Adrenal gland (tissue), 5 donors: ENCODE measurements around the gene CTTN.

ENCODE experiments used
- POLR2A ChIP-seq, 2 donors: fragments of 450-650 bp; IDR thresholded peaks; one replicate each; pipeline ENCODE4 v1.6.1; 2017; ENCODE audit warnings: antibody characterized with exemption in 2 of 2, mild to moderate bottlenecking in 2 of 2, moderate library complexity in 1 of 2
- TF ChIP-seq, protein P1 (sequence below), 6 experiments: fragments of 450-650 bp in 4 of 6; fragments of 200-600 bp in 2 of 6; sonication (generic) in 1 of 6; IDR thresholded peaks; 1 replicate in 5 of 6; 2 replicates in 1 of 6; pipeline versions ENCODE4 v1.5.1 to v1.8.0; 2016 to 2021; ENCODE audit warnings: antibody characterized with exemption in 6 of 6, mild to moderate bottlenecking in 2 of 6, moderate library complexity in 1 of 6
- donor health status: DM: no; HTN: no; CAD: no.

DNA sequence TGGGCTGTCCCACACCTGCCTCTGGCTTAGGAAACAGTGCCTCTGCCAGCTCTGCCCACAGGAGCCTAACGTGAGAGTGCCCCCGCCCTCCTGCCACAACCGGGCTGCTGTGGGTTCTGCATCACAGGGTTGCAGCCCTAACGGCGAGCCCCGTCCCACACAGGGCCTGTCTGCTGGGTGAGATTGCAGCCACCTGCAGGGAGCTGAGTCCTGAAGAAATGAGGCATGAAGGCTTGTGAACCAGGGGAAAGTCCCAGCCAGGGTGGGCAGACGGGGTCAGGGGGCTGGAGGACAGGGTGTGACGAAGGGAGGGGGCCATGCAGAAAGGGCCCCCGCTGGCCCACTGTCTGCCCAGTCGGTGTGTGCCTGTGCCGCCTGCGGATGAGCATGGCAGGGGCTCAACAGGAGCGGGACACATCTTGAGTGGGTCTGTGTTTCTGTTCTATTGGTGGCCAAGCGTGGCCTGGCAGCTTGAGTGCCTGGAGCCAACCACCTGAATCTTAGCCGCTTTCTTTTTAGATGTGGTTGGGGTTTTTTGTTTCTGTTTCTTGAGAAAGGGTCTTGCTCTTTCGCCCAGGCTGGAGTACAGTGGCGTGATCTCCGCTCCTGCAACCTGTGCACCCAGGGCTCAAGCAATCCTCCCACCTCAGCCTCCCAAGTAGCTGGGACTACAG lies 38.9 kb downstream of the CTTN start:
- TF ChIP-seq, protein P1, sequence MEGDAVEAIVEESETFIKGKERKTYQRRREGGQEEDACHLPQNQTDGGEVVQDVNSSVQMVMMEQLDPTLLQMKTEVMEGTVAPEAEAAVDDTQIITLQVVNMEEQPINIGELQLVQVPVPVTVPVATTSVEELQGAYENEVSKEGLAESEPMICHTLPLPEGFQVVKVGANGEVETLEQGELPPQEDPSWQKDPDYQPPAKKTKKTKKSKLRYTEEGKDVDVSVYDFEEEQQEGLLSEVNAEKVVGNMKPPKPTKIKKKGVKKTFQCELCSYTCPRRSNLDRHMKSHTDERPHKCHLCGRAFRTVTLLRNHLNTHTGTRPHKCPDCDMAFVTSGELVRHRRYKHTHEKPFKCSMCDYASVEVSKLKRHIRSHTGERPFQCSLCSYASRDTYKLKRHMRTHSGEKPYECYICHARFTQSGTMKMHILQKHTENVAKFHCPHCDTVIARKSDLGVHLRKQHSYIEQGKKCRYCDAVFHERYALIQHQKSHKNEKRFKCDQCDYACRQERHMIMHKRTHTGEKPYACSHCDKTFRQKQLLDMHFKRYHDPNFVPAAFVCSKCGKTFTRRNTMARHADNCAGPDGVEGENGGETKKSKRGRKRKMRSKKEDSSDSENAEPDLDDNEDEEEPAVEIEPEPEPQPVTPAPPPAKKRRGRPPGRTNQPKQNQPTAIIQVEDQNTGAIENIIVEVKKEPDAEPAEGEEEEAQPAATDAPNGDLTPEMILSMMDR (IDR thresholded peaks at IDR 0.05) = no peak
- TF ChIP-seq POLR2A (IDR thresholded peaks at IDR 0.05) = no peak
